ENCODE data around the gene JOSD2. TPM values are rescaled to one million over a fixed set of nuclear protein-coding genes. Genes with fewer than 3 reads are reported as not detected.
A peak's percentile ranks its signal among the peaks of the same experiment; 100 is the strongest.

Gene JOSD2
- total RNA-seq, 4 donors from 2014 or later, result 1.8 to 22.8 (median 5.5) TPM

DNA sequence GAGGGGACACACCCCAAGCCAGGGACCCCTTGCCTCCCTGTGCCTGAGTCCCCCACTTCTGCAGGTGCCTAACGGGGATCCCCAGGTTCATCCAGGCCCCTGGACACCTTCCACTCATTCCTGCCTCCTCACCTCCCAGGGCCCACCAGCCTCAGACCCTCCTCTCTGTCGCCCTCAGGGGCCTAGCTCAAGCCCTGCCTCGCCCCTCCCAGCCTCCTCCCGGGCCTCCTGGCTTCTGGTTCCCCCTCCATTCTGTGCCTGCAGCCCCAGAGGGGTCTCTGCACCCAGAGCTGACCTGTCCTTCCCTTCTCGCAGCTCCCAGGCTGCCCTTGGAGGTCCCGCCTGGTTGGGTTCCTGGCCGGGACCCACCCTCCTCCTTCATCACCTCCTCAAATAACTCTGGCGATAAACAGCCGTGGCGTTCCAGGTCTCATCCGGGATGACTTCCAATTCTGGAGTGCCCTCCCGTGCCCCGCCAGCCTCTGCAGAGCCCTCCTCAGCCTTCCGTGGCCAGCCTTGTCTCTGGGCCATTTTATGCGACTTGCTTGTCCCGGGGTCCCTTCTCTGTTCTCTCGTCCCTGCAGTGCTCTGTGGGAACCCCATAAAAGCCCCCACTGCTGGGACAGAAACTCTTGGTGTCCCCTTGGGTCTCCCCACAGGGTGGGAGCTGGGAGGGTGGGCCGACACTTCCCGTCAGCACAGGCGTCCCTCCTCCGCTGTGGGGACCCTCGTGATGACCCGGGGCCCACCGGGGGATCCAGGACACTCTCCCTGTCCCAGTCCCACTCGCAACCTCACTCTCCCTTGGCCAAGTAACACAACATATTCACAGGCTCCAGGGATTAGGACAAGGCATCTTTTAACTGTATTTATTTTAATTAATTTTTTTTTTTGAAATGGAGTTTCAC lies 9.2 kb downstream of the JOSD2 start:
- TF ChIP-seq, protein P1, sequence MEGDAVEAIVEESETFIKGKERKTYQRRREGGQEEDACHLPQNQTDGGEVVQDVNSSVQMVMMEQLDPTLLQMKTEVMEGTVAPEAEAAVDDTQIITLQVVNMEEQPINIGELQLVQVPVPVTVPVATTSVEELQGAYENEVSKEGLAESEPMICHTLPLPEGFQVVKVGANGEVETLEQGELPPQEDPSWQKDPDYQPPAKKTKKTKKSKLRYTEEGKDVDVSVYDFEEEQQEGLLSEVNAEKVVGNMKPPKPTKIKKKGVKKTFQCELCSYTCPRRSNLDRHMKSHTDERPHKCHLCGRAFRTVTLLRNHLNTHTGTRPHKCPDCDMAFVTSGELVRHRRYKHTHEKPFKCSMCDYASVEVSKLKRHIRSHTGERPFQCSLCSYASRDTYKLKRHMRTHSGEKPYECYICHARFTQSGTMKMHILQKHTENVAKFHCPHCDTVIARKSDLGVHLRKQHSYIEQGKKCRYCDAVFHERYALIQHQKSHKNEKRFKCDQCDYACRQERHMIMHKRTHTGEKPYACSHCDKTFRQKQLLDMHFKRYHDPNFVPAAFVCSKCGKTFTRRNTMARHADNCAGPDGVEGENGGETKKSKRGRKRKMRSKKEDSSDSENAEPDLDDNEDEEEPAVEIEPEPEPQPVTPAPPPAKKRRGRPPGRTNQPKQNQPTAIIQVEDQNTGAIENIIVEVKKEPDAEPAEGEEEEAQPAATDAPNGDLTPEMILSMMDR (IDR thresholded peaks at IDR 0.05), result no peak
- TF ChIP-seq POLR2A (IDR thresholded peaks at IDR 0.05), result no peak
- Histone ChIP-seq H3K4me1 (no peaks in the 10 kb centered on the region), H3K36me3 (no peaks in the 10 kb centered on the region), H3K4me3 (no peak overlapping the region), H3K27ac (no peak overlapping the region), H3K27me3 (no peaks in the 10 kb centered on the region), H3K9me3 (no peaks in the 10 kb centered on the region)
- intact Hi-C loops (cut with DNase I; ENCODE audit: low total_unique reads), result no loop called here
- DNase-seq, result no peak

DNA sequence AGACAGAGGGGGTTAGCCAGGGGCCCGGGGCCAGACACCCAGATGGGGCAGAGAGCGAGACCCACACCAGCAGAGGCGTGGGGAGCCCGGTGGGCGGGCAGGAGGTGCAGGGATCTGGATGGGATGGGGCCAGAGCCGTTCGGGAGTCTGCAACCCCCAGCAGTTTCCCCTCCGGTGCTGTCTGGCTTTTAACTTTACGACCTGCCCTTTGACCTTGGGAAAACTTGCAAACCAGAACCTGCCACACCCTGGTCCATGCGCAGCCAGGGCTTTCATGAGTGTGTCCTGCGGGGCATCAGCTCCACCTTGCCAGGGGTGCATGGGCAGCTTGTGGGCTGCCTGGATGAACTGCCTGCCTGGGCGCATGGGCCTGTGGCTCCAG lies 9.8 kb downstream of the JOSD2 start:
- intact Hi-C loops (cut with DNase I; ENCODE audit: low total_unique reads), result no loop called here
- Histone ChIP-seq H3K9me3 (no peaks in the 10 kb centered on the region), H3K27me3 (no peaks in the 10 kb centered on the region), H3K4me3 (no peak overlapping the region), H3K4me1 (no peaks in the 10 kb centered on the region), H3K27ac (no peak overlapping the region), H3K36me3 (no peaks in the 10 kb centered on the region)
- no peak for DNase-seq
- TF ChIP-seq POLR2A (IDR thresholded peaks at IDR 0.05), result no peak
- TF ChIP-seq, protein P1 (IDR thresholded peaks at IDR 0.05), result no peak

DNA sequence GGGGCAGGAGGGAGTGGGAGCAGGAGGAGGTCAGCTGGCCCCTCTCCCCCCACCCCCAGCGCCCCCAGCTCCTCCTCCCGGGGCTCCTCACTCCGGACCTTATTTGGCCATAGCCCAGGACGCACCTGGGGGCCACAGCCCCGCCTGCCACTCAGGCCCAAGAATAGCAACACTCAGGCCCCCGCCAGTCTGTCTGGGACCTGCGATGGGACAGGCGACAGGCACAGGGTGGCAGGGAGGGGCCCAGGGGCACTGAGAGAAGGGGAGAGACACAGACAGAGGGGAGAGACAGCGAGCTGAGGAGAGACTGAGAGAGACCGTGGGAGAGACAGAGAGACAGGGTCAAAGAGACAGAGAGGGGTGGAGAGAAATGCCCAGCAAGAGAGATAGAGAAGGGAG lies 10.2 kb downstream of the JOSD2 start:
- Histone ChIP-seq H3K36me3 (no peaks in the 10 kb centered on the region), H3K4me1 (no peaks in the 10 kb centered on the region), H3K27ac (no peak overlapping the region), H3K9me3 (no peaks in the 10 kb centered on the region), H3K4me3 (no peak overlapping the region), H3K27me3 (no peaks in the 10 kb centered on the region)
- no peak for DNase-seq
- no peak for TF ChIP-seq POLR2A (IDR thresholded peaks at IDR 0.05)
- TF ChIP-seq, protein P1 (IDR thresholded peaks at IDR 0.05), result no peak
- intact Hi-C loops (cut with DNase I; ENCODE audit: low total_unique reads), result no loop called here

DNA sequence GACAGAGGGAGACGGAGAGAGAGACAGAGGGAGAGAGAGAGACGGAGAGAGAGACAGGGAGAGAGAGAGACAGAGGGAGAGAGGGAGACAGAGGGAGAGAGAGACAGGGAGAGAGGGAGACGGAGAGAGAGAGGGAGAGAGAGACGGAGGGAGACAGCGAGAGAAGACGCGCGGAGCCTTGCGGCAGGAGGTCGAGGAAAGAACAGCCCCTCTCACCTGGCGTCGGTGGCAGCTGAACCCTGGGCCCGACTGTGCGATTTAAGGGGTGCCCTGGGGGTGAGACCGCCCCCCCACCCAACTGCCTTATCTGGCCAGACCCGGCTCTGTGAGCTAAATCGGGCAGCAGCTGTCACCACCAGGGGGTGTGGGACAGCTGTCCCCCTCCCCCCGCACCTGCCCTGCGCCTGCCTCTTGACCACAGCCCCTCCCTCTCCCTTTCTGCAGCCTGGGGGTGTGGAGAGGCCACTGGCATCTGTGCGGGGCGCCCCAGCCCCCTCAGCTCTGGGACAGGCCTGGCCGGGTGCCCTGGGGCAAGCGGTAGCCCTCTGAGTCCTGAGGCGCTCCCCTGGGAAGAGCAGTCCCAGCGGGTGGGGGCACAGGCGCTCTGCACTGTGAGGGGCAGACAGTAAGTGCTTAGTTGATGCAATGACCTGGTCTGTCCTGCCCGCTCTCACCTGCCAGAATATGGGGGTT lies 10.8 kb downstream of the JOSD2 start:
- Histone ChIP-seq H3K27ac (no peak overlapping the region), H3K36me3 (no peaks in the 10 kb centered on the region)
- intact Hi-C loops (cut with DNase I; ENCODE audit: low total_unique reads), result no loop called here

More for the DNA sequence above, 10.8 kb downstream of the JOSD2 start:
- H3K9me3 ChIP-seq, result no peaks in the 10 kb centered on the region
- no peaks in the 10 kb centered on the region for H3K27me3 ChIP-seq
- TF ChIP-seq, protein P1 (IDR thresholded peaks at IDR 0.05), result no peak
- no peak for TF ChIP-seq POLR2A (IDR thresholded peaks at IDR 0.05)
- no peak overlapping the region for H3K4me3 ChIP-seq
- no peaks in the 10 kb centered on the region for H3K4me1 ChIP-seq
- DNase-seq, result peak in 1 of 2 donors; percentile 9
